ENCODE data around the gene TCF7L1.

TCF7L1 gene

GRCh38 chr2:85355073-85355410 lies 221.8 kb downstream of the TCF7L1 start:
- Histone ChIP-seq H3K27me3 (ENCODE audit: insufficient read depth, poor library complexity, severe bottlenecking) (no peaks in the 10 kb centered on the region), H3K27ac (replicated peaks) (peak overlapping the region; percentile 69), H3K4me3 (replicated peaks; ENCODE audit: insufficient read depth, low read length) (peak overlapping the region; percentile 86)
- TF ChIP-seq REST (IDR thresholded peaks at IDR 0.05; ENCODE audit: insufficient replicate concordance, low read depth), result no peak
- no peak for TF ChIP-seq CTCF (IDR thresholded peaks at IDR 0.05; ENCODE audit: insufficient read depth, low read length)
- TF ChIP-seq GABPA (IDR thresholded peaks at IDR 0.05; ENCODE audit: low read depth), result no peak
- no peak for TF ChIP-seq POLR2AphosphoS5 (IDR thresholded peaks at IDR 0.05; ENCODE audit: low read depth)
- no peak for TF ChIP-seq SPI1 (IDR thresholded peaks at IDR 0.05; ENCODE audit: borderline replicate concordance, low read depth)
- no peak for DNase-seq (ENCODE audit: low read depth in 1 of 2, low spot score in 1 of 2)

- H3K4me3 ChIP-seq (replicated peaks; ENCODE audit: insufficient read depth, low read length), result peak overlapping the region; percentile 86
- no peak for TF ChIP-seq CTCF (IDR thresholded peaks at IDR 0.05; ENCODE audit: insufficient read depth, low read length)
- TF ChIP-seq GABPA (IDR thresholded peaks at IDR 0.05; ENCODE audit: low read depth), result no peak
- TF ChIP-seq REST (IDR thresholded peaks at IDR 0.05; ENCODE audit: insufficient replicate concordance, low read depth), result no peak
- TF ChIP-seq SPI1 (IDR thresholded peaks at IDR 0.05; ENCODE audit: borderline replicate concordance, low read depth), result no peak
- no peak for TF ChIP-seq POLR2AphosphoS5 (IDR thresholded peaks at IDR 0.05; ENCODE audit: low read depth)
- no peak overlapping the region for H3K27ac ChIP-seq (replicated peaks)
- DNase-seq (ENCODE audit: low read depth in 1 of 2, low spot score in 1 of 2), result no peak
- no peaks in the 10 kb centered on the region for H3K27me3 ChIP-seq (ENCODE audit: insufficient read depth, poor library complexity, severe bottlenecking)
Measured at GRCh38 chr2:85355521-85355920, 222.3 kb downstream of the TCF7L1 start.

GRCh38 chr2:85356186-85356585 lies 223.0 kb downstream of the TCF7L1 start:
- DNase-seq (ENCODE audit: low read depth in 1 of 2, low spot score in 1 of 2), result no peak
- no peak overlapping the region for H3K4me3 ChIP-seq (replicated peaks; ENCODE audit: insufficient read depth, low read length)
- no peak overlapping the region for H3K27ac ChIP-seq (replicated peaks)
- H3K27me3 ChIP-seq (ENCODE audit: insufficient read depth, poor library complexity, severe bottlenecking), result no peaks in the 10 kb centered on the region
- TF ChIP-seq CTCF (IDR thresholded peaks at IDR 0.05; ENCODE audit: insufficient read depth, low read length) (no peak), SPI1 (IDR thresholded peaks at IDR 0.05; ENCODE audit: borderline replicate concordance, low read depth) (no peak), REST (IDR thresholded peaks at IDR 0.05; ENCODE audit: insufficient replicate concordance, low read depth) (no peak), POLR2AphosphoS5 (IDR thresholded peaks at IDR 0.05; ENCODE audit: low read depth) (no peak), GABPA (IDR thresholded peaks at IDR 0.05; ENCODE audit: low read depth) (no peak)

All from HL-60 (cell line).